ENCODE measurements around the gene MAU2. TPM values are rescaled to one million over a fixed set of nuclear protein-coding genes. Genes with fewer than 3 reads are reported as not detected.

MAU2 gene
- total and polyA plus RNA-seq, 2 of the 13 experiments (the other 11 are each of a cell fraction or from before 2014, with no cell fraction given) = 16.8 to 33.8 TPM

- TF ChIP-seq ZBTB38 (CRISPR knock-in tag; IDR thresholded peaks at IDR 0.05) = no peak
- TF ChIP-seq HINFP (CRISPR knock-in tag; IDR thresholded peaks at IDR 0.05; ENCODE audit: low read depth) = no peak
- no peak for TF ChIP-seq FOSL2 (CRISPR knock-in tag; IDR thresholded peaks at IDR 0.05)
- no peak for TF ChIP-seq ZBTB43 (CRISPR knock-in tag; conservative IDR thresholded peaks at IDR 0.05)
- no peak for TF ChIP-seq PATZ1 (CRISPR knock-in tag; IDR thresholded peaks at IDR 0.05)
- no peak; the same call in 1 of the 2 replicates for TF ChIP-seq SNAPC5 (CRISPR knock-in tag; IDR thresholded peaks at IDR 0.05; ENCODE audit: borderline replicate concordance)
- TF ChIP-seq ZNF878 (CRISPR knock-in tag; IDR thresholded peaks at IDR 0.05) = no peak
- TF ChIP-seq MAX (IDR thresholded peaks at IDR 0.05) = peak; percentile 91
- TF ChIP-seq ZMYM4 (CRISPR knock-in tag; IDR thresholded peaks at IDR 0.05) = no peak; the same call in 1 of the 2 replicates
- TF ChIP-seq ZNF367 (CRISPR knock-in tag; IDR thresholded peaks at IDR 0.05; ENCODE audit: borderline replicate concordance) = no peak
- no peak for TF ChIP-seq ZNF234 (CRISPR knock-in tag; conservative IDR thresholded peaks at IDR 0.05)
- TF ChIP-seq TBX2 (CRISPR knock-in tag; IDR thresholded peaks at IDR 0.05; ENCODE audit: borderline replicate concordance) = peak; percentile 45; the same call in 1 of the 2 replicates
- no peak for TF ChIP-seq FIP1L1 (IDR thresholded peaks at IDR 0.05; ENCODE audit: borderline replicate concordance, insufficient read depth, low read depth, low read length)
- TF ChIP-seq ZSCAN29 (CRISPR knock-in tag; conservative IDR thresholded peaks at IDR 0.05) = 0 out of 2 replicates have a peak, but pooled peaks have one; percentile 68
- TF ChIP-seq ZNF264 (CRISPR knock-in tag; IDR thresholded peaks at IDR 0.05) = no peak
- no peak for TF ChIP-seq KDM5A (IDR thresholded peaks at IDR 0.05; ENCODE audit: borderline replicate concordance, low read length)
- no peak for TF ChIP-seq ZKSCAN5 (CRISPR knock-in tag; IDR thresholded peaks at IDR 0.05)
- no peak for TF ChIP-seq ZNF431 (CRISPR knock-in tag; IDR thresholded peaks at IDR 0.05; ENCODE audit: borderline replicate concordance, low read depth)
- no peak for TF ChIP-seq MXD3 (CRISPR knock-in tag; IDR thresholded peaks at IDR 0.05)
- TF ChIP-seq KDM1A (CRISPR knock-in tag; IDR thresholded peaks at IDR 0.05) = no peak
- no peak for TF ChIP-seq PHB2 (IDR thresholded peaks at IDR 0.05; ENCODE audit: partially characterized antibody)
- no peak for TF ChIP-seq ZNF276 (CRISPR knock-in tag; IDR thresholded peaks at IDR 0.05; ENCODE audit: low read depth)
Measured at GRCh38 chr19:19361075-19361594, 40.5 kb downstream of the MAU2 start (continued).

Measured in HepG2 (cell line).